BE2C (cell line): ENCODE measurements around the gene EMC6.
"Not testable (repeated sequence)": the region's sequence is repeated elsewhere in the genome, so short reads cannot be mapped to it uniquely, and the experiment has no call there.

Experiments
- DNase-seq: peaks from one replicate; pipeline ENCODE4 v3.0.0-alpha.2; 2020
- H3K27me3 ChIP-seq: fragments of 250-450 bp; sonication (Bioruptor Pico); 2 replicates; pipeline ENCODE4 v1.5.1; 2020; ENCODE audit warnings: mild to moderate bottlenecking
- H3K36me3 ChIP-seq: fragments of 250-450 bp; sonication (Bioruptor Pico); 2 replicates; pipeline ENCODE4 v1.5.1; 2020; ENCODE audit warnings: mild to moderate bottlenecking
- H3K4me1 ChIP-seq: fragments of 250-450 bp; sonication (Bioruptor Pico); 2 replicates; pipeline ENCODE4 v1.5.1; 2020
- H3K4me3 ChIP-seq: 2 replicates; pipeline ENCODE4 v1.5.1; 2011; ENCODE audit warnings: low read depth, low read length
- H3K9me3 ChIP-seq: fragments of 250-450 bp; sonication (Bioruptor Pico); 2 replicates; pipeline ENCODE4 v1.5.1; 2020
- TF ChIP-seq, protein P1 (sequence below): IDR thresholded peaks from 2 replicates; pipeline ENCODE4 v1.5.1; 2012; ENCODE audit warnings: mild to moderate bottlenecking, low read depth, low read length

Gene EMC6

DNA sequence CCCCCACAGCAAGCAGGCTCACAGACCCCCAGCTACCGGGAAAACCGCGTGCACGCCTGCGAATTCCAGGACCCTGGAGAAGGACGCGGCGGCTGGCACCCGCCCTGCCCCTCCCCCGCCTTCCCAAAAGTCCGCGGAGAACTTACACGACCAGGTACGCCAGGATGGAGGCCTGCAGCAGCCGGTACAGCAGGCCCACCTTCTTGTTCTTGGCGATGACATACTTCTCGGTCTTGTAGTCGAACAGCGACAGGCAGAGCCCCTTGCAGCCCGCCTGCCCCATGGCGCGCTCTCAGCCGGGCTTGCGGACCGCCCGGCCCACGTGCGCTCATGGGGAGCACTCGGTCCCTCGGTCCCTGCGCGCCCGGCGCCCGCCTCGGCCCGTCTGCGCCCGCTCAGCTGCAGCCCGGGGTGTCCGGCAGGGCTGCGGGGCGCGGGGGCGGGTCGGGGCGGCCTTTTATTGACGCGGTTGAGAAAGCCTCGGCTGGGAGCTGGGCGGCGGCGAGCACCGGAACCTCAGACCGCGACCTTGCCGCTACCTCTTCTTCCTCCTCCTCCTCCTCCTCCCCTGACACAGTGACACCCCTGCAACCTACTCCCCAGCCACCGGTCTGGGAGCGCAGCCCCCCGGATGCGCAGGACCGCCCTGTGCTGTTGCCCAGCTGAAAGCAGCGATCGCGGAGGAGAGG is 27.3 kb downstream of the EMC6 start, which contains the start of gene P2RX5:
TSS of gene P2RX5 (minus strand) at position 433 of the 689 bp plus-strand sequence. CDS start at position 283, 150 bp downstream.
- Histone ChIP-seq H3K9me3 (no peaks in the 10 kb centered on the region), H3K4me3 (peak within 1 kb of the TSS; percentile 72), H3K36me3 (no peaks in the 10 kb centered on the region), H3K4me1 (no peaks in the 10 kb centered on the region), H3K27me3 (no peaks in the 10 kb centered on the region)
- DNase-seq, result peak; percentile 24
- TF ChIP-seq, protein P1, sequence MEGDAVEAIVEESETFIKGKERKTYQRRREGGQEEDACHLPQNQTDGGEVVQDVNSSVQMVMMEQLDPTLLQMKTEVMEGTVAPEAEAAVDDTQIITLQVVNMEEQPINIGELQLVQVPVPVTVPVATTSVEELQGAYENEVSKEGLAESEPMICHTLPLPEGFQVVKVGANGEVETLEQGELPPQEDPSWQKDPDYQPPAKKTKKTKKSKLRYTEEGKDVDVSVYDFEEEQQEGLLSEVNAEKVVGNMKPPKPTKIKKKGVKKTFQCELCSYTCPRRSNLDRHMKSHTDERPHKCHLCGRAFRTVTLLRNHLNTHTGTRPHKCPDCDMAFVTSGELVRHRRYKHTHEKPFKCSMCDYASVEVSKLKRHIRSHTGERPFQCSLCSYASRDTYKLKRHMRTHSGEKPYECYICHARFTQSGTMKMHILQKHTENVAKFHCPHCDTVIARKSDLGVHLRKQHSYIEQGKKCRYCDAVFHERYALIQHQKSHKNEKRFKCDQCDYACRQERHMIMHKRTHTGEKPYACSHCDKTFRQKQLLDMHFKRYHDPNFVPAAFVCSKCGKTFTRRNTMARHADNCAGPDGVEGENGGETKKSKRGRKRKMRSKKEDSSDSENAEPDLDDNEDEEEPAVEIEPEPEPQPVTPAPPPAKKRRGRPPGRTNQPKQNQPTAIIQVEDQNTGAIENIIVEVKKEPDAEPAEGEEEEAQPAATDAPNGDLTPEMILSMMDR, result no peak

- no peaks in the 10 kb centered on the region for H3K4me1 ChIP-seq
- no peak for DNase-seq
- TF ChIP-seq, protein P1, result no peak
Observed at GRCh38 chr17:3697103-3697476, 28.5 kb downstream of the EMC6 start.

DNA sequence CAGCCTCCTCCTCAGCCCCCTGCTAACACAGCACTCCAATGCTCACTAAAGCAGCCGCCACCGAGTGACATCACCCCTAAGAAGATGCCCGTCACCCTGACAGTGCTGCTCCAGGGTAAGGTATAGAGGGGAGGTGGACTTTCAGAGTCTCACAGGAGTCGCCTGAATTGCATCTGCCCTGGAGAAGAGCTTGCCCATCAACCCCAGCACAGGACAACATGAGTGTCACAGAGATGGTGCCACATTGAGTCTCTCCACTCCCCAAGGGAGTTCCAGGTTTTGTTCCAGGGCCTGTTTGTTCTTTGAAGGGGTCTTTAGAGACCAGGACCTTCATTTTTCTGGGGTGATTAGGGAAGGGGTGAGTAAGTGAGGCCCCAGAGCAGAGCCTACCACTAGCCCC is 29.5 kb downstream of the EMC6 start:
- TF ChIP-seq, protein P1, result no peak
- Histone ChIP-seq H3K4me3 (no peak overlapping the region), H3K36me3 (no peaks in the 10 kb centered on the region), H3K27me3 (no peaks in the 10 kb centered on the region), H3K4me1 (no peaks in the 10 kb centered on the region), H3K9me3 (no peaks in the 10 kb centered on the region; the same call in 1 of the 2 replicates)
- no peak for DNase-seq

More at GRCh38 chr17:3697103-3697476, 28.5 kb downstream of the EMC6 start:
- Histone ChIP-seq H3K27me3 (no peaks in the 10 kb centered on the region), H3K9me3 (no peaks in the 10 kb centered on the region; the same call in 1 of the 2 replicates), H3K36me3 (no peaks in the 10 kb centered on the region), H3K4me3 (no peak overlapping the region)

GRCh38 chr17:3699951-3700350 is 31.3 kb downstream of the EMC6 start:
- Histone ChIP-seq H3K36me3 (no peaks in the 10 kb centered on the region), H3K4me3 (no peak overlapping the region), H3K27me3 (no peaks in the 10 kb centered on the region), H3K4me1 (no peaks in the 10 kb centered on the region), H3K9me3 (no peaks in the 10 kb centered on the region; the same call in 1 of the 2 replicates)
- TF ChIP-seq, protein P1, result no peak
- no peak for DNase-seq

- not testable (repeated sequence) for DNase-seq, H3K4me3 ChIP-seq, H3K36me3 ChIP-seq, H3K27me3 ChIP-seq, H3K4me1 ChIP-seq, H3K9me3 ChIP-seq
Observed at GRCh38 chr17:3702041-3702539, 33.5 kb downstream of the EMC6 start.

GRCh38 chr17:3704931-3705717 is 36.5 kb downstream of the EMC6 start:
- no peaks in the 10 kb centered on the region for H3K4me1 ChIP-seq
- TF ChIP-seq, protein P1, result no peak
- H3K27me3 ChIP-seq, result no peaks in the 10 kb centered on the region
- no peaks in the 10 kb centered on the region for H3K36me3 ChIP-seq
- H3K4me3 ChIP-seq, result no peak overlapping the region
- H3K9me3 ChIP-seq, result no peaks in the 10 kb centered on the region; the same call in 1 of the 2 replicates
- no peak for DNase-seq

- not testable (repeated sequence) for H3K4me3 ChIP-seq, H3K36me3 ChIP-seq, H3K9me3 ChIP-seq, H3K4me1 ChIP-seq, DNase-seq, H3K27me3 ChIP-seq
Observed at GRCh38 chr17:3705718-3705984, 37.0 kb downstream of the EMC6 start.
